ENCODE measurements around the gene ERCC6L2. TPM values are rescaled to one million over a fixed set of nuclear protein-coding genes. Genes with fewer than 3 reads are reported as not detected.

The ERCC6L2 gene
- total RNA-seq, 1 experiment from 2014 or later: 43.0 TPM

GRCh38 chr9:95835393-95835792, 40.1 kb upstream of the ERCC6L2 start:
- Mint-ChIP-seq H3K36me3 (no peaks in the 10 kb centered on the region), H3K9me3 (no peaks in the 10 kb centered on the region), H3K27ac (no peak overlapping the region), H3K4me3 (no peak overlapping the region), H3K27me3 (ENCODE audit: low read depth) (no peaks in the 10 kb centered on the region), H3K4me1 (no peaks in the 10 kb centered on the region)
- ChIA-PET CTCF (no interaction called here), POLR2A (no interaction called here)
- DNase-seq (ENCODE audit: low spot score) (no peak), ATAC-seq (no peak)
- TF ChIP-seq MAX (CRISPR knock-in tag; IDR thresholded peaks at IDR 0.05) (no peak), ZNF317 (CRISPR knock-in tag; IDR thresholded peaks at IDR 0.05; ENCODE audit: borderline replicate concordance, low read depth) (no peak), ZNF138 (CRISPR knock-in tag; conservative IDR thresholded peaks at IDR 0.05) (no peak), TP53 (CRISPR knock-in tag; IDR thresholded peaks at IDR 0.05) (no peak), ERG (CRISPR knock-in tag; IDR thresholded peaks at IDR 0.05) (no peak), ZNF232 (CRISPR knock-in tag; IDR thresholded peaks at IDR 0.05) (no peak), NR3C1 (CRISPR knock-in tag; conservative IDR thresholded peaks at IDR 0.05; ENCODE audit: low read depth) (no peak), ESRRA (CRISPR knock-in tag; IDR thresholded peaks at IDR 0.05; ENCODE audit: borderline replicate concordance) (no peak), IRF1 (CRISPR knock-in tag; IDR thresholded peaks at IDR 0.05) (no peak)
- TF ChIP-seq, protein P1, sequence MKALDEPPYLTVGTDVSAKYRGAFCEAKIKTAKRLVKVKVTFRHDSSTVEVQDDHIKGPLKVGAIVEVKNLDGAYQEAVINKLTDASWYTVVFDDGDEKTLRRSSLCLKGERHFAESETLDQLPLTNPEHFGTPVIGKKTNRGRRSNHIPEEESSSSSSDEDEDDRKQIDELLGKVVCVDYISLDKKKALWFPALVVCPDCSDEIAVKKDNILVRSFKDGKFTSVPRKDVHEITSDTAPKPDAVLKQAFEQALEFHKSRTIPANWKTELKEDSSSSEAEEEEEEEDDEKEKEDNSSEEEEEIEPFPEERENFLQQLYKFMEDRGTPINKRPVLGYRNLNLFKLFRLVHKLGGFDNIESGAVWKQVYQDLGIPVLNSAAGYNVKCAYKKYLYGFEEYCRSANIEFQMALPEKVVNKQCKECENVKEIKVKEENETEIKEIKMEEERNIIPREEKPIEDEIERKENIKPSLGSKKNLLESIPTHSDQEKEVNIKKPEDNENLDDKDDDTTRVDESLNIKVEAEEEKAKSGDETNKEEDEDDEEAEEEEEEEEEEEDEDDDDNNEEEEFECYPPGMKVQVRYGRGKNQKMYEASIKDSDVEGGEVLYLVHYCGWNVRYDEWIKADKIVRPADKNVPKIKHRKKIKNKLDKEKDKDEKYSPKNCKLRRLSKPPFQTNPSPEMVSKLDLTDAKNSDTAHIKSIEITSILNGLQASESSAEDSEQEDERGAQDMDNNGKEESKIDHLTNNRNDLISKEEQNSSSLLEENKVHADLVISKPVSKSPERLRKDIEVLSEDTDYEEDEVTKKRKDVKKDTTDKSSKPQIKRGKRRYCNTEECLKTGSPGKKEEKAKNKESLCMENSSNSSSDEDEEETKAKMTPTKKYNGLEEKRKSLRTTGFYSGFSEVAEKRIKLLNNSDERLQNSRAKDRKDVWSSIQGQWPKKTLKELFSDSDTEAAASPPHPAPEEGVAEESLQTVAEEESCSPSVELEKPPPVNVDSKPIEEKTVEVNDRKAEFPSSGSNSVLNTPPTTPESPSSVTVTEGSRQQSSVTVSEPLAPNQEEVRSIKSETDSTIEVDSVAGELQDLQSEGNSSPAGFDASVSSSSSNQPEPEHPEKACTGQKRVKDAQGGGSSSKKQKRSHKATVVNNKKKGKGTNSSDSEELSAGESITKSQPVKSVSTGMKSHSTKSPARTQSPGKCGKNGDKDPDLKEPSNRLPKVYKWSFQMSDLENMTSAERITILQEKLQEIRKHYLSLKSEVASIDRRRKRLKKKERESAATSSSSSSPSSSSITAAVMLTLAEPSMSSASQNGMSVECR (CRISPR knock-in tag; IDR thresholded peaks at IDR 0.05; ENCODE audit: borderline replicate concordance): no peak

DNA sequence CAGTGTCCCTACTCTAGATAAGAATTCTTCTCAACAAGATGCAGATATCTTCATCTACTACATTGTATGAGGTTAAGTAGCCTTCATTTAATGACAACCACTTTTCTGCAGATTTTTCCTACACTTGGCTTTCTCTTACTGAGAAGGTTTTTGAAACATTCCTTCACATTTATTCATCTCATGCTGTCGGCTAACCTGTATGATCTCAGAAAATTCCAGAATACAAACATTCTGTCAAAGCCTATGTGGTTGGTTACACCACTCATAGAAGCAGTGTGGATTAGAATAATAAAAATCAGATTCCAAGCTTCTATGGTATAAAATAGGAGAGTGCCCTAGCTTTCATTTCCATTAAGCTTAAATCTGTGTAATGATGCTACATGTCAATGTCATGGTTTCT, 39.4 kb upstream of the ERCC6L2 start:
- Mint-ChIP-seq H3K9me3 (no peaks in the 10 kb centered on the region), H3K27ac (no peak overlapping the region), H3K4me1 (no peaks in the 10 kb centered on the region), H3K36me3 (no peaks in the 10 kb centered on the region), H3K4me3 (no peak overlapping the region), H3K27me3 (ENCODE audit: low read depth) (no peaks in the 10 kb centered on the region)
- POLR2A ChIA-PET: no interaction called here
- CTCF ChIA-PET: no interaction called here
- no peak for DNase-seq (ENCODE audit: low spot score)
- no peak for ATAC-seq
- TF ChIP-seq NR3C1 (CRISPR knock-in tag; conservative IDR thresholded peaks at IDR 0.05; ENCODE audit: low read depth) (no peak), NR2C2 (CRISPR knock-in tag; IDR thresholded peaks at IDR 0.05) (no peak), ERG (CRISPR knock-in tag; IDR thresholded peaks at IDR 0.05) (no peak), IRF1 (CRISPR knock-in tag; IDR thresholded peaks at IDR 0.05) (no peak), JUN (CRISPR knock-in tag; IDR thresholded peaks at IDR 0.05) (no peak), FOXK1 (CRISPR knock-in tag; IDR thresholded peaks at IDR 0.05) (no peak), CBFB (CRISPR knock-in tag; IDR thresholded peaks at IDR 0.05; ENCODE audit: low read depth) (no peak), ZNF416 (CRISPR knock-in tag; IDR thresholded peaks at IDR 0.05) (no peak)
- TF ChIP-seq, protein P2, sequence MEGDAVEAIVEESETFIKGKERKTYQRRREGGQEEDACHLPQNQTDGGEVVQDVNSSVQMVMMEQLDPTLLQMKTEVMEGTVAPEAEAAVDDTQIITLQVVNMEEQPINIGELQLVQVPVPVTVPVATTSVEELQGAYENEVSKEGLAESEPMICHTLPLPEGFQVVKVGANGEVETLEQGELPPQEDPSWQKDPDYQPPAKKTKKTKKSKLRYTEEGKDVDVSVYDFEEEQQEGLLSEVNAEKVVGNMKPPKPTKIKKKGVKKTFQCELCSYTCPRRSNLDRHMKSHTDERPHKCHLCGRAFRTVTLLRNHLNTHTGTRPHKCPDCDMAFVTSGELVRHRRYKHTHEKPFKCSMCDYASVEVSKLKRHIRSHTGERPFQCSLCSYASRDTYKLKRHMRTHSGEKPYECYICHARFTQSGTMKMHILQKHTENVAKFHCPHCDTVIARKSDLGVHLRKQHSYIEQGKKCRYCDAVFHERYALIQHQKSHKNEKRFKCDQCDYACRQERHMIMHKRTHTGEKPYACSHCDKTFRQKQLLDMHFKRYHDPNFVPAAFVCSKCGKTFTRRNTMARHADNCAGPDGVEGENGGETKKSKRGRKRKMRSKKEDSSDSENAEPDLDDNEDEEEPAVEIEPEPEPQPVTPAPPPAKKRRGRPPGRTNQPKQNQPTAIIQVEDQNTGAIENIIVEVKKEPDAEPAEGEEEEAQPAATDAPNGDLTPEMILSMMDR (IDR thresholded peaks at IDR 0.05): no peak
- TF ChIP-seq, protein P3, sequence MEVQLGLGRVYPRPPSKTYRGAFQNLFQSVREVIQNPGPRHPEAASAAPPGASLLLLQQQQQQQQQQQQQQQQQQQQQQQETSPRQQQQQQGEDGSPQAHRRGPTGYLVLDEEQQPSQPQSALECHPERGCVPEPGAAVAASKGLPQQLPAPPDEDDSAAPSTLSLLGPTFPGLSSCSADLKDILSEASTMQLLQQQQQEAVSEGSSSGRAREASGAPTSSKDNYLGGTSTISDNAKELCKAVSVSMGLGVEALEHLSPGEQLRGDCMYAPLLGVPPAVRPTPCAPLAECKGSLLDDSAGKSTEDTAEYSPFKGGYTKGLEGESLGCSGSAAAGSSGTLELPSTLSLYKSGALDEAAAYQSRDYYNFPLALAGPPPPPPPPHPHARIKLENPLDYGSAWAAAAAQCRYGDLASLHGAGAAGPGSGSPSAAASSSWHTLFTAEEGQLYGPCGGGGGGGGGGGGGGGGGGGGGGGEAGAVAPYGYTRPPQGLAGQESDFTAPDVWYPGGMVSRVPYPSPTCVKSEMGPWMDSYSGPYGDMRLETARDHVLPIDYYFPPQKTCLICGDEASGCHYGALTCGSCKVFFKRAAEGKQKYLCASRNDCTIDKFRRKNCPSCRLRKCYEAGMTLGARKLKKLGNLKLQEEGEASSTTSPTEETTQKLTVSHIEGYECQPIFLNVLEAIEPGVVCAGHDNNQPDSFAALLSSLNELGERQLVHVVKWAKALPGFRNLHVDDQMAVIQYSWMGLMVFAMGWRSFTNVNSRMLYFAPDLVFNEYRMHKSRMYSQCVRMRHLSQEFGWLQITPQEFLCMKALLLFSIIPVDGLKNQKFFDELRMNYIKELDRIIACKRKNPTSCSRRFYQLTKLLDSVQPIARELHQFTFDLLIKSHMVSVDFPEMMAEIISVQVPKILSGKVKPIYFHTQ (CRISPR knock-in tag; IDR thresholded peaks at IDR 0.05): no peak
- TF ChIP-seq, protein P4, sequence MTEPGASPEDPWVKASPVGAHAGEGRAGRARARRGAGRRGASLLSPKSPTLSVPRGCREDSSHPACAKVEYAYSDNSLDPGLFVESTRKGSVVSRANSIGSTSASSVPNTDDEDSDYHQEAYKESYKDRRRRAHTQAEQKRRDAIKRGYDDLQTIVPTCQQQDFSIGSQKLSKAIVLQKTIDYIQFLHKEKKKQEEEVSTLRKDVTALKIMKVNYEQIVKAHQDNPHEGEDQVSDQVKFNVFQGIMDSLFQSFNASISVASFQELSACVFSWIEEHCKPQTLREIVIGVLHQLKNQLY (CRISPR knock-in tag; IDR thresholded peaks at IDR 0.05): no peak
- TF ChIP-seq, protein P5, sequence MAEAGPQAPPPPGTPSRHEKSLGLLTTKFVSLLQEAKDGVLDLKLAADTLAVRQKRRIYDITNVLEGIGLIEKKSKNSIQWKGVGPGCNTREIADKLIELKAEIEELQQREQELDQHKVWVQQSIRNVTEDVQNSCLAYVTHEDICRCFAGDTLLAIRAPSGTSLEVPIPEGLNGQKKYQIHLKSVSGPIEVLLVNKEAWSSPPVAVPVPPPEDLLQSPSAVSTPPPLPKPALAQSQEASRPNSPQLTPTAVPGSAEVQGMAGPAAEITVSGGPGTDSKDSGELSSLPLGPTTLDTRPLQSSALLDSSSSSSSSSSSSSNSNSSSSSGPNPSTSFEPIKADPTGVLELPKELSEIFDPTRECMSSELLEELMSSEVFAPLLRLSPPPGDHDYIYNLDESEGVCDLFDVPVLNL (CRISPR knock-in tag; IDR thresholded peaks at IDR 0.05; ENCODE audit: borderline replicate concordance, low read depth): no peak

Data from WTC11 (cell line).